Measurements from ENCODE around the gene OR4X1.

DNA sequence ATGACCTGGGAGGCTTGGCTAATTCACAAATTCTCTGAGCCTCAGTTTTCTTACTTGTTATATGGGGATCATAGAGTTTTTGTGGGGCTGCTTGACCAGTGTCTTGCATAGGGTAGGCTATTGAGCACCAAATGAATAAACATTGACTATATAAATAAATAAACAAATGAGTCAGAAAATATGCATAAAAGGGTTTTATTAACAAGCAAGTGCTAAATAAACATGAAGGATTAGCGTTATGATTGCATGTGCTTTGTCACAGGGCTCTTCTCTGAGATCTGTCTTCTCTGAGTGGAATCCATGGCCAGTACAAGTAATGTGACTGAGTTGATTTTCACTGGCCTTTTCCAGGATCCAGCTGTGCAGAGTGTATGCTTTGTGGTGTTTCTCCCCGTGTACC is 47.2 kb upstream of the OR4X1 start, which contains the start of gene OR4B1:
- TF ChIP-seq, protein P1, sequence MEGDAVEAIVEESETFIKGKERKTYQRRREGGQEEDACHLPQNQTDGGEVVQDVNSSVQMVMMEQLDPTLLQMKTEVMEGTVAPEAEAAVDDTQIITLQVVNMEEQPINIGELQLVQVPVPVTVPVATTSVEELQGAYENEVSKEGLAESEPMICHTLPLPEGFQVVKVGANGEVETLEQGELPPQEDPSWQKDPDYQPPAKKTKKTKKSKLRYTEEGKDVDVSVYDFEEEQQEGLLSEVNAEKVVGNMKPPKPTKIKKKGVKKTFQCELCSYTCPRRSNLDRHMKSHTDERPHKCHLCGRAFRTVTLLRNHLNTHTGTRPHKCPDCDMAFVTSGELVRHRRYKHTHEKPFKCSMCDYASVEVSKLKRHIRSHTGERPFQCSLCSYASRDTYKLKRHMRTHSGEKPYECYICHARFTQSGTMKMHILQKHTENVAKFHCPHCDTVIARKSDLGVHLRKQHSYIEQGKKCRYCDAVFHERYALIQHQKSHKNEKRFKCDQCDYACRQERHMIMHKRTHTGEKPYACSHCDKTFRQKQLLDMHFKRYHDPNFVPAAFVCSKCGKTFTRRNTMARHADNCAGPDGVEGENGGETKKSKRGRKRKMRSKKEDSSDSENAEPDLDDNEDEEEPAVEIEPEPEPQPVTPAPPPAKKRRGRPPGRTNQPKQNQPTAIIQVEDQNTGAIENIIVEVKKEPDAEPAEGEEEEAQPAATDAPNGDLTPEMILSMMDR (IDR thresholded peaks at IDR 0.05): no peak
- TF ChIP-seq POLR2A (IDR thresholded peaks at IDR 0.05): no peak
